GM18511 (cell line): ENCODE data around the gene OST4.

Experiments used
- ATAC-seq: cut with Tn5 transposase; IDR thresholded peaks from one replicate; pipeline ENCODE4 v1.9.1; 2021; ENCODE audit warnings: mild to moderate bottlenecking, moderate library complexity; ENCODE audit not compliant: unreplicated experiment

The OST4 gene

DNA sequence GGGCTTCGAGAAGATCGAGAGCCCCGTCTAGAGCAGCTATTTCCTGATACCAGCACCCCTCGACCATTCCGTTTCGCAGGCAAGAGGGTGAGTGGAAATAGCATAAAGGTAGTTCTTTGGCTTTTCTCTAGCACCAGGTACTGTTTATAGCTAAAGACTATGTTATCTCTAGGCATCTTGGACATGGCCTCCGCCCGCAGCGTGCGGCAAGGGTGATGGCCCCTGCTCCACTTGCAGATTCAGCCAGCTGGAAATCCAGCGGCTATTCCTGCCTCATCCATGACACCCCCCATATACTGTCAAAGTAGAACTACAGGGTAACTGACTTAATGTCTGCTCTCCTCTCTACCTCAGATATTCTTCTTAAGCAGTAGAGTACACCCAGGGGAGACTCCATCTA, 16.7 kb downstream of the OST4 start:
- ATAC-seq, result no peak

DNA sequence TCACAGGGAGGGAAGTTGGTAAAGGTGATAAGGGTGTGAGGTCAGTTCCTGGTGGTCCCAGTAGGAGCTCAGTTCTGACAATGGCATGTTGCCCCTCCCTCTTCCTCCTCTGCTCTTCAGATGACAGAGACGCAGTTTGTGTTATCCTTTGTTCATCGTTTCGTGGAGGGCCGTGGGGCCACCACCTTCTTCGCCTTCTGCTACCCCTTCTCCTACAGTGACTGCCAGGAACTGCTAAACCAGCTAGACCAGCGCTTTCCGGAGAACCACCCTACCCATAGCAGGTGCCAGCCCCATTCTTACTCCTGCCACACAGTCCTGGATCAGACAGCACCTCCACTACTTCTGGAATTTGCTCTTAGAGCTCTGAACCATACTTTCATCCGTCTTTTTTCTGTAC, 17.7 kb downstream of the OST4 start:
- no peak for ATAC-seq

DNA sequence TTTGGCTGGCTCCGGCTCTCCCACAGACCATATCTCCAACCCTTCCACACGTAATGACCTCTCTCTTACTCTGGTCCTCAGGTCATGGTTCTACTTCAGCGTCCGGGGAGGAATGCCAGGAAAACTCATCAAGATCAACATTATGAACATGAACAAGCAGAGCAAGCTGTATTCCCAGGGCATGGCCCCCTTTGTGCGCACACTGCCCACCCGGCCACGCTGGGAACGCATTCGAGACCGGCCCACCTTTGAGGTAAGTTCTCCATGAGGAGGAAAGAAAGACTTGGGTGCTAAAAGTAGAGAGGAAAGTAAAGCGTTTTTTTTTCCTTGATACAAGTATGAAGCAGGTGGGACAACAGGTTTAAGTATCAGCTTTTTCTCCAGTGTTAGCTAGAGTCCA, 18.1 kb downstream of the OST4 start:
- ATAC-seq, result no peak

DNA sequence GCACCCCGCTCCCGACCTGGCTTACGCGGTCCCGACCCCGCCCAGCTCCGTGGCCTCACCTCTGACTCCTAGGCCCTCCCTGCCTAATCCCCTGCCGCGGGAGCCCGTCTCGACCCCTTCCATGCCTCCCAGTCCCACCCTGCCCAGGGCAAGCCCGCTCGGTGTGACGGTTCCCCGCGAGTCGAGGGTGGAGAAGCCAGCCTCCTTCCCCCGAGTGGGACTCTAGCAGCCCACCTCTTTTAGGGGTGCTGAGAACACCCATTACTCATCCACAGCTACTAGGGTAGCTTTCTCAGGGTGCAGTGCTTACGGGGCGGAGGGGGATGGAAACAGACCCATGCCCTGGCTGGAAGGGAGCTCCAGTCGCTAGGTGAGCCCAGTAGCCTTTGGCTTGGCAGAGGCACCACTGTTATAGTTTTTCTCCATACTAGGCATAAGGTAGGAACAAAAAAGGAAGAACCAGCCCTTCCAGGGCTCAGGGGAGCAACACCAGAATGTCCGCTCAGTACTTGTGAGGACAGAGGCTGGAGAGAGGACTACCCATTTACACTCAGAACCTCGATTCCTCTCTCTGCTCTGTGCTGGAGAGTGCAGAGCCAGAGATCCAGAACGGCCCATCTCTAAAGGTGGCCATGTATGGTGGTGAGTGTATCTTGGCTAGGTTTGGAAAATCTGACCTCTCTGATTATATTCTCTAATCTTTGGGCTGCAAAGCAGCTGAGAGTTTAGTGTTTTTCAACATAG, 19.4 kb downstream of the OST4 start:
- ATAC-seq, result no peak

DNA sequence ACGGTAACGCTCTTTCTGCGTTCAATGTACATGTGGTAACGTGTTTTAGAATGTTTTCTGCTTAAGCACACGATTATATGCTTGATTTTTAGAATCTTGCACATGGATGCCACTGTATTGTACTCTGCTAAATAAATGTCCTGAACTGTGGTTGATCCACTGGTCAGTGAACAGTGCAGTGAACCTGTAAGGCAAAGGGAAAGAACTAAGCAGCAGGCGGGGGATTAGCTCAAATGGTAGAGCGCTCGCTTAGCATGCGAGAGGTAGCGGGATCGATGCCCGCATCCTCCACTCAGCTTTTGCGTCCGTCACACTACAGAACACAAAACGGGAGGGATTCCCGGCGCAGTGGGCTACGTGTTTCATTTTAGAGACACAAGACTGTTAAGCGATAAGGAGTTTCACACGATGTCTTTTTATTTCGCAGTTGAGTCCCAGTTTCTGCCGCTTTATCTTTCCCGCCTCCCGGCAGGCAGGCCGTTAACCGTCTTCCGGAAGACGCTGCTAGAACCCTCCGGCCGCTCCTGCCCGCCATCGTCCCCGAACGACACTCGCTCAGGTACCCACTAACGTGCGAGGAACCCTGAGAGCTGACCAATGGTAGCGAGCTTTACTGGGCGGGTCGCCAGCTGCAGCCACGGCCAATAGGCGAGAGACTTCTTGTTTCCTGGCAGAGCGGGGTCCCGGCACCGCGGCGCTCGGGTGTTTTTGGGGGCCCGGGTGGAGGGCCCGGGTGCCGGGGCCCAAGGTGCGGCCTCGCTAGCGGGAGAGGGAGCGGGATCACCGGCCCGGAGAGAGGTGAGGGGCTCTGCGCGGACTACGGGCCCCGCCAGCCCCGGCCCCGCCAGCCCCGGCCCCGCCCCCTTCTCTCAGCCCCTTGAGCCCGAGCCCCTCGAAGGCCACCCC, 20.2 kb downstream of the OST4 start, which contains the start of gene AGBL5:
Gene AGBL5 (plus strand): TSS at position 673 of the 906 bp plus-strand sequence. CDS start 1,291 bp downstream, outside the sequence.
- ATAC-seq, result peak; percentile 73

DNA sequence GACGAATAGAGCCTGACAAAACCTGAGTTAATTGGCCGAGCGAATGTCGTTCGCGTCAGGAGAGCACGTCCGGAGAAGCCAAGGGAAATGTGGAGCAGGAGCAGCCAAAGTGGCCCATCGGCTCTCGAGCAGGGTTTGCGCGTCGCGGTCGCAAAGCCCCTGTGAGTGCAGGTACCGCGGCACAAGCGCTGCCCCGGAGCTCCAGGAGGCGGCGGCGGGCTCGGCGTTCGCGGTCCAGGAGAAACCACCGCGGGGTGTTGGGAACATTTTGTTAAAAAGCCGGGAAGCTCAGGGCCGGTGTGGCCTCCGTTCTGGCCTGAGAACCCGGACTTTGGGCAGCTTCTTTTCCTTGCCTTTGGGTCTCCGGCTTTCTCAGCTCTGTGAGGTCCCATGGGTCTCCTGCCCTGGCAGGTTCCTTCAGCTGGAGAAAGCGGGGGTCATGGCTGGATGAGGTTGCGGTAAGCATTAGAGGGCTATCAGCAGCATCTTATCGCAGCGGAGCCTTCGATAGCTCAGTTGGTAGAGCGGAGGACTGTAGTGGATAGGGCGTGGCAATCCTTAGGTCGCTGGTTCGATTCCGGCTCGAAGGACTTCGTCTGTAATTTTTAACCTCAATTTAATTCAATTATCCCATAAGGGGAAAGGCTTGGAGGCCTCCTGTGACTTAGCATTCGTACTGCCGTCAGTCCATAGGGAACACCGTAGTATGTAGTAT, 21.0 kb downstream of the OST4 start:
- ATAC-seq, result peak; percentile 64

DNA sequence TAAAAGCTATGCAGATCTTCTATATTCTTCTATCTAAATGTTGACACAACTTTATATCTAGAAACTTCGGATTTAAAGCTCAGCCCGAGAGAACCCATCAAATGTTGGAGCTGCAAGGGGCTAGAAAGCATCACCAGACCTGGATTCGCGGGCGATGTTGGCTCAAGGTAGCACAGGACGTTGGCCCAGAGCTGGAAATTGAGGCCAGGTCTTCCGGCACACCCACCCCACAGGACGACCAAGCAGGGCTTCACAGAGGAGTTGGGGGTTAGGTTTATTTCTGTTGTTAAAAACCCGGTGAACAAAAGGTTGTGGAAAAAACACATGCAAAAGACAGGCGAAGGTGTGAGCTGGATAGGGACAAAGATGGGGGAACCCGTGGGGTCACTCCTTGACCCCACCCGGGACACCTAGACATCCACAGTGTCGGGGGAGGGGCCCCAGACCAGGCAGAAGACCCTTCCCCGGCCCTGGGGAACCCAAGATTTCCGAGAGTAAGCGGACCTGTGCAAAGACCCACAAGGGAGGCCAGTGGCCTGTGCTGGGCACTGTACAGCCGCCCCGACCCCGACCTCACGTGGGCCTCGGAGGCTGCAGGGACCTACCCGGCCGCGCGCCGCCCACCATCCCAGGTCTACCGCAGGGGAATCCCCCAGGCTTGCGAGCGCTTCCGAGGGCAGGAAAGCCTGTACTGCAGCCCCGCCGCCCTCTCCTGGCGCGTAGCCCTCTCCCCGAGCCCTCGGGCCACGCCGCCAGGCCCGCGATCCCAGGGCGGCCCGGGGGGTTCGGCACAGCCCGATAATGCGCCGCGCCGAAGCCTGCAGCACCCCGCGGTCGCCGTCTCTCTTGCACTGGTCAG, 21.8 kb downstream of the OST4 start:
- peak; percentile 28 for ATAC-seq

DNA sequence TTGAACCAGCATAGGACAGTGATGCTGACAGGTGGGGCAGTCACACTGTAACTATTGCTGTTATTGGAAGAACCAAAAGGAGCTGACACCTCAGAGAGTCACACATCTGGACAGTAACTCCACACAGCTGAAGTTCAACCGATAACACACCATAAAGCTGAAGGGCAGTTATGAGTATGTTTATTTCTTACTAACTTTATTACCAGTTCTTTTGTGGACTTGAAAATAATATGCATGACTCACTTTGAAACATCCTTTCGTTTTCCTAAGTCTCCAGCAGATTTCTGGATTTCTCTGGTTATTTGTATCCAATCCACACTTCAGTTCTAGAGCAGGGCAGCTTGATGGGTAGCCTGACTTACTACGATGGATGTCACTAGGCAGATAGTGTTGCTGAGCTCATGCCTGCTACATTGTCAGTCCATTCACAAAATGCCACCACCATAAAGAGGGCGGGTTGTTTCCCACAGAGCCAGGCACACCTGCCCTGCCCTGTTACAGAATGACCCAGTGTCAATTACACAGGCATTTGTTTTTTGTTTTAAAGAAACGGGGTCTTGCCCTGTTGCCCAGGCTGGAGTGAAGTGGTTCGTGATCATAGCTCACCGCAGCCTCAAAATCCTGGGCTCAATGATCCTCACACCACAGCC, 28.3 kb downstream of the OST4 start:
- no peak for ATAC-seq

DNA sequence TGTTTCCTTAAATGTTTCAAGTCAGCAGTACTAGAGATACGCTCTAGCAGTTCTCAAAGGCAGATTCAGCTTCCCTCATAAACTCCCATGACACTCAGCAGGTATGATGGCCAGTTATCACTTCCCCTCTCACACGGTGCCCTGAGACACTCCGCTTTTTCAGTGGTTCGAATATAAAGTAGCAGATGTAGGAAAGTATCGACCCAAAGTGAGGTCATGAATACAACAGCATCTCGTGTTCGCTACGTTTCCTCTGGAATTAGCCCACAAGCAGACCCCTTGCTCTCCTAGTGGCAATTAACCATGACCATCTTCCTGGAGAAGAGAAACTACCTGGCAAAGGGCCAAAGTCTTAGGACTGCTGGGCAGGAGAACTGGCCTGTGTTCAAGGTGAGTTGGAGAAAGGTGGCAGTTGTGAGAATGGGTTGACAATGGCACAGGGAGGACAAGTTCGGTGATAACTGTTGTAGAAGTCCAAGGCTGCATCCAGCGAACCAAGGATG, 29.2 kb downstream of the OST4 start:
- ATAC-seq, result peak; percentile 82

DNA sequence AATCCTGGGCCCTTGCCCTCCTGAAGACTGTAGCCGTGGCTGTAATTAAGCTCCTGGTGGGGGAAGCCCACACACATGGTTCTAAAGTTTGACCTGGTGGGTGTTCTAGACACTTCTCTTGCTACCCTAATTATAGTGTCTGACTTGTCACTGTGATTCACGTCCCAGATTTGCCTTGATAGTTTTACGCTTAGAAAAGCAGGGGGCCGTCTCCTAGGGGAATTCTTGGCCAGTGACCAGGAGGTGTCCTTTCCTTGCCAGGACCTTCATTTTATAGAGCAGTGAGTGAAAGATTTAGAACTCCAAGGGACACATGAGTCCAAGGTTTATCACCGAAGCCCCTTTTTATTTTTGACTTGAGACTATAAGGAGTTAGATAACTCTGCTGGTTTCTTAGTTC, 29.7 kb downstream of the OST4 start:
- peak; percentile 31 for ATAC-seq

DNA sequence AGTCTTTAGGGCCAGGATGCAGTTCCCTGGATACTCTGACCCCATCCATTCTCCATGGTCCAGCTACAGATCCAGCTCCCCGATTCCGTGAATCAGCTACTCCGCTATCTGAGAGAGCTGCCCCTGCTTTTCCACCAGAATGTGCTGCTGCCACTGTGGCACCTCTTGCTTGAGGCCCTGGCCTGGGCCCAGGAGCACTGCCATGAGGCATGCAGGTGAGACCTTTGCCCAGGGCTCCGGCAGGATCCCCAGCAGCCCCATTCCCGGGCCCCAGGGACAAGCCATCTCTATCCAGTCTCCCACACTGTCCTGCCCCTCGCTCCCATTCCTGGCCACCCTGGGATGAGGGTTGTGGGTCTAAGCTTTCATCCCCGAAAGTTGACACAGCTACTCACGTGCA, 31.2 kb downstream of the OST4 start:
- ATAC-seq, result no peak

DNA sequence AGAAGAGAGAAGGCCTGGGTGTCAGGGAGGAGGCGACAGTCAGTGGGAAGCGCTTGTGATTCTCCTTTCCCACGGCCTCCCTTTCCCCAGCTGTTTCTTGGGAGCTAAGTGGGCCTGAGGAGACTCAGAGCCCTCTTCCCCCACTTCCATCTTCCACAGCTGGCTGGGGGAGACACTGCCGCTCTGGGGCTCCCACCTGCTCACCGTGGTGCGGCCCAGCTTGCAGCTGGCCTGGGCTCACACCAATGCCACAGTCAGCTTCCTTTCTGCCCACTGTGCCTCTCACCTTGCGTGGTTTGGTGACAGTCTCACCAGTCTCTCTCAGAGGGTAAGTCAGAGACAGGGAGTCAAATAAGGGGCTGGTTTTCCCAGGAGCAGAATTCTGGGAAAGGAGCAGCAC, 31.6 kb downstream of the OST4 start:
- ATAC-seq, result no peak

DNA sequence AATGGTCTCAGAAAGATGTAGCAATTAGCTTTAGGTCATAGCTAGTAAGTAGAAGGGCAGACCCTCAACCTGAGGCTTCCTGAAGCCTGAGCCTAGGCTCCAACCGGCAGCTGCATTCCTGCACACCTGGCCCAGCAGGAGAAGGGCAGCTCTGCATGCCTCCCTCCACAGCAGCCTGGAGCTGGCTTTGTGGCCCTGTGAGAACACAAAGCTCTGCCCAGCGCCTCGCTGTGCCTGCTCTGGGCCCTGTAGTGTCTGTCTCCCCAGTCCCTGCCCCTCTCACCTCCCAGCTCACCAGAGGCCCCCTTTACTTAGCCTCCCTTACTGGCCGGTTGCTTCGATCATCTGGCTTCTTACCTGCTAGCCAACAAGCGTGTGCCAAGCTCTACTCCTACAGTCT, 32.0 kb downstream of the OST4 start:
- ATAC-seq, result no peak

DNA sequence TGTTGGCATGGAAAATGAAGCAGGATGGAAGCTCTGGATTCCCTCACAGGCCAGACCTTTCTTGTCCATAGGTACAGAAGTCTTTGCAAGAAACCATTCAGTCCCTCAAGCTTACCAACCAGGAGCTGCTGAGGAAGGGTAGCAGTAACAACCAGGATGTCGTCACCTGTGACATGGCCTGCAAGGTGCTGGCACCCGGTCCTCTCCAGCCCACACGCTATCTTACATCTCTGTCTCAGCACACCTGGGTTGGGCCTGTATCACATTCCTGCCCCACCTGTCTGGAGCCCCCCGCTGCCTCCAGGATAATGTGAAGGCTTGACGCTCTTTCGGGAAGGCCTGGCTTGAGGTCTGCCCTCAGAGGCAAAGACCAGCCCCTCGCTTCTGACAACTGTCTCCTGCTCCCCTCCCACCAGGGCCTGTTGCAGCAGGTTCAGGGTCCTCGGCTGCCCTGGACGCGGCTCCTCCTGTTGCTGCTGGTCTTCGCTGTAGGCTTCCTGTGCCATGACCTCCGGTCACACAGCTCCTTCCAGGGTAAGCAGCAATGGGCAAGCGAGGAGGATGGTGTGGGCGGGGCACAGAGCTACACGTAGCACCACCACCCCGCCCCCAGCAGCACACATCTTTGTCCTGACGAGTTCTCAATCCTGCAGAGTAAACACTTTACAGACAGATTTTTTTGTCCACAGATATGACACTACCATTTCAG, 32.7 kb downstream of the OST4 start:
- ATAC-seq, result no peak

DNA sequence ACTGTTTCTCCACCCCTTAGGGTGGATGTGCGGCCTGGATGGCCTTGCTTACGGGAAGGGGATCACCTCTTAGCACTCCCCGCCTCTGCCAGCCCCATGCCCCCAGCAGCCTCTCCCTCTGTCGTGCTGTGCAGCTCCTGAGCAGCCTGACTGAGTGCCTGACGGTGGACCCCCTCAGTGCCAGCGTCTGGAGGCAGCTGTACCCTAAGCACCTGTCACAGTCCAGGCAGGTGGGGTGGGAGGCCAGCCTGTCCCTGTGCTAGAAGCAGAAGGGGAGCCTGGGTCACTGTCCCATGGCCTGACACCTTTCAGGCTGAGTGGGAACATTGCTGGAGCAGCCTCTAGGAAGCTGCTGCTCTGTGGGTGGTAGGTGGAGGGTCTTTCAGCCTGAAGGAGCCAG, 33.4 kb downstream of the OST4 start:
- ATAC-seq, result no peak

DNA sequence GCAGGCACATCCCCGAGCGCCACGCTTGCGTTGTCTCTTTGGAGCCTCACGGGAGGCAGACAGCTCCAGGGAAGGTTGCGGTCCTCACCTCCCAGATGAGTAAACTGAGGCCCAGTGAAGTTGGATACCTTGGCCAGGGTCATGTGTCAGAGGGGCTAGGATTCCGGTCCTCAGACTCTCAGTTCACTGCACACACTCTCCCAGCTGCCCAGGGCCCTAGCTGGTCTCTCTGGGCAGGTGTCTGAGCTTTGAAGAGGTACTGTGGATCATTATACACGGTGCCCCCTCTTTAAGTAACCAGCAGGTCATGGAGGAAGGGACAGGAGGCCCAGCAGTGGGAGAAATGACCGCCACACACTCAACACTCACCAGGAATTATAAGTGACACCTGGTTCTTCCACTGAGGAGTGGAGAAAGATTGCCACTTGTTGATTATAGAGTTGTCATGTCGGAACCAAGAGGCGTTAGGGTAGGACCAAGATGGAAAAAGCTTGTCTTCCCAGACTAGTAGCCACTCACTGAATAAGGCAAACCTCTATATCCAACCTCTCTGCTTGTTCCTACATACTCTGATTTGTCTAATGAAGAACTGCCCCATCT, 38.1 kb downstream of the OST4 start:
- no peak for ATAC-seq

DNA sequence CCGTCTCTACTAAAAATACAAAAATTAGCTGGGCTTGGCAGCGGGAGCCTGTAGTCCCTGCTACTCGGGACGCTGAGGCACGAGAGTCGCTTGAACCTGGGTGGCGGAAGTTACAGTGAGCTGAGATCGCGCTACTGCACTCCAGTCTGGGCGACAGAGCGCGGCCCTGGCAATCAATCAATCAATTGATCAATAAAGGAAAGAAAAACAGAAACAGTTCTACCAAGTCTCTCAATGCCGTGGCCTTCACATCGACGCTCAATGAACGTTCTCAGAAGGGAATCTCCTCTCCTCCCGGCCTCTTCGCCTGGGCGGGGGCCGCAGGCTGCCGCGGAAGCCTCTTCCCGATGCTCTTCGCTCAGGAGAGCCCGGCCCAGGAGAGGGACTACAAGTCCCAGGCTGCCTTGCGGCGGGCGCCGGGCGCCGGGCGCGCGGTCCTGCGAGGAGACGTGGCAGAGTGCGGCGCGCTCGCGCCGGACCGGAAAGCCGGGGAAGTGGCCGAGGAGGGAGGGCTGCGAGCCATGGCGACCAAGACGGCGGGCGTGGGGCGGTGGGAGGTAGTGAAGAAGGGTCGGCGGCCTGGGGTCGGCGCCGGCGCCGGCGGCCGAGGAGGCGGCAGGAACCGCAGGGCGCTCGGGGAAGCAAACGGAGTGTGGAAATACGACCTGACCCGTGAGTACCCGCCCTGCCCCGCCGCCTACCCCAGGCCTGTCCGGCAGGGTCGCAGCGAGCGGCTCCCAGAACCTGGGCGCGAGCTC, 38.8 kb downstream of the OST4 start, which contains the start of gene TMEM214:
Gene TMEM214 (plus strand): TSS at position 471 of the 758 bp plus-strand sequence. CDS start 51 bp downstream, at position 522.
- peak; percentile 93 for ATAC-seq

DNA sequence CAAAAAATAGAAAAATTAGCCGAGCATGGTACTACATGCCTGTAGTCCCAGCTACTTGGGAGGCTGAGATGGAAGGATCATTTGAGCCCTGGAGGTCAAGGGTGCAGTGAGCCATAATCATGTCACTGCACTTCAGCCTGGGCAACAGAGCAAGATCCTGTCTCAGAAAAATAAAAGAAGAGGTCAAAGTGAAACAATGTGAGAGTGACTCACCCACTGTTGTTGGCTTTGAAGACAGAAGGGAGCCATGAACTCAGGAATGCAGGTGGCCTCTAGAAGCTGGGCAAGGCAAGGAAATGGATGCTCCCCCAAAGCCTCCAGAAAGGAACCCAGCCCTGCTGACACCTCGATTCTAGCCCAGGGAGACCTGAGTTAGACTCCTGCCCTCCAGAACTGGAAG, 42.4 kb downstream of the OST4 start:
- no peak for ATAC-seq
